HT-29 (cell line): Measurements from ENCODE around the gene ACSF3. TPM values are rescaled to one million over a fixed set of nuclear protein-coding genes. Genes with fewer than 3 reads are reported as not detected.

Experiments used
- DNase-seq: peaks from one replicate; pipeline ENCODE4 v3.0.0-alpha.2; 2015; ENCODE audit warnings: low spot score
- total RNA-seq: library from RNA; depleted of rRNA; stranded (reverse); fragments of >200 nt; shearing (Covaris generic); gene quantifications from 2 replicates; pipeline ENCODE4 v1.2.3, GENCODE V29; 2014; rRNA removed

The ACSF3 gene
- 41.3 and 43.5 TPM in 2 replicates for total RNA-seq

DNA sequence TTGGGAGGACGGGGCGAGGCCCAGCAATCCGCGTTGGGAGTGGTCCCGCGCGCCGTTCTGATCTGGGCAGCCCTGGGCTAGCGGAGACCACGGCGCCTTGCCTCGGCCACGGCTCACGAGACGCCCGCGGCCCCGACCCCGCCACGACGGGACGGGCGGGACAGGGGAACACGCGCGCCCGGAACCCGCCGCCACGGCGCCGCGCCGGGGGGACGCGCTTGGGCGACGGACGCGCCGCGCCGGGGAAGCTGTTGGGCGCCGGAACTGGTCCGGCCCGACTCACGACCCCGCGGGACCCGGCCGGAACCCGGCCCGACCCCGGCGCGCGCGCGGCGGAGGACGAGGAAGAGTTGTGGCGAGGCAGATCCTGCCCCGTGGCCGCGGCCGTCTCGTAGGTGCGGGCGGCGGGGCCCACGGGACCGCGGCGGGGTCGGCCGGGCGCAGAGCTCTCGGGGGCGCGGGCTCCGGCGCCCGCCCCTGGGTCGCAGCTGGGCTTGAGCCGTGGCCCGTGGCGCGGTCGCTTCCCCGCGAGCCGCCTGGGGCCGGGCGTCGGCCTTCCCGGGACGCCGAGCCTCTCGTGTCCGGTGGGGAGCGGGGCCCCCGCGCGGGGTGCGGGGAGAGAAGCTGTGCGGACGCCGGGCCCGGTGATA is at the start of gene ACSF3:
TSS of gene ACSF3 (plus strand) at position 251 of the 650 bp plus-strand sequence. CDS start 6,830 bp downstream, outside the sequence.
- DNase-seq, result peak; percentile 44

DNA sequence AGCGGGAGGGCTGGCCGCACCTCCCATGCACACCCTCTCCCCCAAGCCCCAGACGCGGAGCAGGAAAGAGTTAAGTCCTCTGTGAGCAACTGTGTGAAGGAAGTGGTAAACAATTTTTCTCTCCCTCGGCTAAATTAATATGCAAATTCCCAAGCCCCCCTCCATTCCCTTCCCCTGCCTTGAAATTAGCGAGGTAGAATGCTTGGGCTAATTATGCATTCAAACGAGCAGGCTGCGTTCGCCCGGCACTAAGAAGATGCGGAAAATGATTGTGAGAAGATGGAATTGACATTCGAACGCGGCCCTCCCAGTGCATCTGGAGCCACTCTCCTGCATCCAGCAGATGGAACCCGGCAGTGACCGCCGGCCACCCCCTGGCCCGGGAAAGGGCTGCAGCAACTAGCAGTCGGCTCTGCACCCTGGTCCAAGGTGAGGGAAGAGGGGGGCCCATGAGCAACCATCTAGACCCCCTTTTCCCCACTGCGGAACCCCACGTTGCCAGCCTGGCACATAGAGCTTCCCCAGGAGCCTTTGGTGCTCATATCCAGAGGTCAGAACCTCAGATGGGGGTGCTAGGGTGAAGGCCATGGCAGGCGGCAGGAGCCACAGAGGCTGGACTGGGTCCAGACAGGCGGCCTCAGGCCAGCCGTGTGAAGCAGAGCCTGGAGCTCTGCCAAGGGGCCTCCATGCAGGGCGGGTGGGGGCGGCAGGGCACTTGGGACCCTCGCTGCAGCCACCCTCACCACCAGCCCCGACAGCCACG is 49.1 kb upstream of the ACSF3 start:
- DNase-seq, result no peak

DNA sequence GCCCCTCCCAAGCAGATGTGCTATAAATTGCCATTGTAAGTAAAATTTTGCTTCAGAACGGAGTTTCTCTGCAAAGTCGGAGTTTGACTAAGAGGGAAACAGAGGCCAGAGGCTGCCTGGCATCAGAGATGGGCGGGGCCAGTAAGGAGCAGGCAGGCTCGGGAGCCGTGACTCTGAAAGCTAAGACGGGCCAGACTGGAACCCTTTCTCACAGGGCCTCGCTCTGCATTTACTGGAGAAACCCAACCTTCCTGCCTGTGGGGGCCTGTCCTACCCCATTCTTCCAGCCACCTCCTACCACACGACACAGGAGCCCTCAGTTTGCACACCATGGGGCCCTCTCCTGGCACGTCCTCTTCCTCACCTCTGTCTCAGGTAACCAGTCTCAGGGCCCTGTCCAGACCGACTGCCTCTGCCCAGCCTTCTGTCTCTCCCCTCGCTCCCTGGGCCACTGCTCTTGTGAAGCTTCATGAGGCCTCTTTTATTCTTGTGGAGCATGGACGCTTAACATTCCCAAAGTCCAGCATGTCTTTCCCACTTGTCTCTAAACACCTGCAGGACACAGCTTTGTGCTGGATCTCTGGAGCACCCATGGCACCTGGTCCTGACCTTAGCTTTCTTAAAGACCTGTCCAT is 48.4 kb upstream of the ACSF3 start:
- DNase-seq, result no peak

DNA sequence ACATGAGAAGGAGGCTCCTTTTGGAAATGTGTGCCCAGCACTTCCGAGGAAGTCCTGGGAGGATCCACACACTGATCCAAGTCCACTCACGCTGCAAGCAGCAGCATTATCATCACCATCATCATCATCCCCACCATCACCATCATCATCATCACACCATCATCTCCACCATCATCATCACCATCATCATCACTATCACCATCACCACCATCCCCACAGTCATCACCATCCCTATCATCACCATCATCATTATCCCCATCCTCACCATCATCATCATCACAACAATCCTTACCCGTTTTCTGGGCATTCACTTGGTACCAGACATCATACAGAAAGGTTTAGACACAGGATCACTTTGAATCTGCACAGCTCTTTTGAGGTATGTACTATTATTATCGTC is 47.8 kb upstream of the ACSF3 start:
- DNase-seq, result no peak

DNA sequence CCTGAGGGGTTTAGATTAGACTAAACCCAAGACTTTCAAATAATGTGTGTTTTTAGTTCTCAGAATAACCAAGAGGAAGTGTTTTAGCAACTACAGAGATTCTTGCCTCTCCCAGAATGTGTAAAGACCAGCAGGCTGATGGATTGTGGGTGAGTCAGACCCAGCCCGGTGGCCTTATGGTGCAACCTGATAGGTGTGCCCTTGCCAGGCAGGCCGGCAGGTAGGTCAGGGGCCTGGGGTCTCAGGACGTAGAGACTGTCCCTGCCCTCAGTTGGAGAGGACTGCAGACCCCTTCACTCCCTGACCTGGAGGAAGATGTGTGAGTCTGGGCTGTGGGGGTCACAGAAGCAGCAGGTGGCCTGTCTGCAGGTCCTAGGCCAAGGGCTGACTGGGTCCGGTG is 47.2 kb upstream of the ACSF3 start:
- DNase-seq, result no peak

DNA sequence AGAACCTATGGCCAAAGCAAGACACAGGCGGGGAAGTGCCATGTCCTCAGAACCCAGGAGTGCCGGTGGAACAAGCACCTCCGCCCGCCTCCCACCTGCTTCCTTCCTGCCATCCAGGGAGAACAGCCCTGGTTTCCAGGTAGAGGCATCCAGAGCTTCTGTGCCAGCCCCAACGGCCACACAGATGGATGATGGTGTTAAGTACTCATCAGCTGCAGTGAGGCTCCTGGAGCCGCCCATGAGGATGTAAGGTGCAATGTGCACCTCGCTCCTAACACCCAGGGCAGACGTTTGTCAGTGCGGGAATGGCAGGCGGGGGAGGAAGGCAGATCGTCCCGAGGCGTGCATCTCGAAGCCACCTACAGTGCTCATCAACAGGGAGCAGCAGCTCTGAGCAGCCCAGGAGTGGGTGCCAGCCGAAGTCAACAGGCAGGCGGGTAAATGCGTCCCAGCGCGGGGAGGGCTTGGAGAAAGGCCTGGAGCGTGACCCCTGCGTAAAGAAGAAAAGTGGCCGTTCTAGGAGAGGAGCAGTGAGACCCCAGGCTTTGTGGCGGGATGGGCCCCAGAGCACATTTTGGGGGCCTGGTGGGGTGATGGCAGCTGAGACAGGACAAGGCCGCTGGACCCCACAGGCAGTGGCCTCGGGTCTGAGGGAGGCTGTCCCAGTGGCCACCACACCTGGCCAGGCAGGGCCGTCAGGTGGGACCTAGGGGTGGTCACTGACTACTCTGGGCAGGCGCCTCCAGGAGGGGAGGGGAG is 46.1 kb upstream of the ACSF3 start:
- DNase-seq, result no peak

DNA sequence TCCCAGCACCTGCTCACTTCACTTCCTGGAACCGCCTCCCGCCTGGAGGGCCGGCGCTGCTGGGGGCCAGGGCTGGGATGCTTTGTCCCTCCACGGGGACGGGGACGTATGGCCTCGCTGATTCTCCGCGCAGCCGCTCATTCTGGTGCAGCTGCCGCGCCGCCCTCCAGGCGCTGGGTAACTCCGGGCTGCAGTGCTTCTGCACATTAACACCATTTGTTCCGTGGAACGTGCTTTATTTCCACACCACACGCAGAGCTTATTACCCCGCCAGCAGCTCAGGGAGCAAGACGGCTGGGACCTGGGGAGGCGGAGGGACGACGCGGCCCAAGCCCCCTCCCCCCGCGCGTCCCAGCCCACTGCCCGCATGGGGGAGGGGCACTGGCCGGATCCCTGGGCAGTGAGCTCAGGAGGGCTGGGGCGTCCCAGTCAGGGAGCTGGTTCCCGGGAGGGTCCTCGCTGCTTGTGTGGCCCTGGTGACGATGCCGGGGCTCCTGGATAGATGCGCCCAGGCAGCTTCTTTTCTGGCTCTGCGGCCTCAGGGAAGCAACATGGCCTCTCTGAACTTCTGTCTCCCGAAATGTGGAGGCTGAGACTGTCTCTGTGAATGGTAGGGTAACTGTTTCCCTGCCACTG is 45.4 kb upstream of the ACSF3 start:
- no peak for DNase-seq

DNA sequence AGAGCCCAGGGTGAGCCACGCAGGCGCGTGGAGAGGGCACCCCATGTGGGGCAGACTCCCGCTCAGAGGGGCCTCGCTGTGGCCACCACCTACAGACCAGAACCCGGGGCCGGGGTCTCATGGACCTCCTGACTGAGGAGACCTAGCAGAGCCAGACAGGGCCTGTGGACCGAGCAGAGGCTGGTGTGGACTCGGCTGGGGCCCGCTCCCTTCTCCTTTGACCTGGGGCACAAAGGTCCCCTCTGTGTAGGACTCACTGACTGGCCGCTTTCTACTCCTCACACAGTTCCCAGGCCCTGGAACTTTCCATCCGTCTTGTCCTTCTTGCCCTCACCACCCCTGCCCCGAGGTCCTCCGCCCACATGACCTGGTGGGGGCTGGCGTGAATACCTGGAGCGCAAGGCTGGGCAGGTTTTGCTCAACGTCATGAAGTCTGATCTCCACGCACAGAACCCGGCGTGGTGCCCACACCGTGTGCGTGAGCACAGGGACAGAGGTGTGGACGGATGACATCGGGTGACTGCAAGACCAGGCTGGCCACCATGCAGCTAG is 44.7 kb upstream of the ACSF3 start:
- DNase-seq, result no peak

DNA sequence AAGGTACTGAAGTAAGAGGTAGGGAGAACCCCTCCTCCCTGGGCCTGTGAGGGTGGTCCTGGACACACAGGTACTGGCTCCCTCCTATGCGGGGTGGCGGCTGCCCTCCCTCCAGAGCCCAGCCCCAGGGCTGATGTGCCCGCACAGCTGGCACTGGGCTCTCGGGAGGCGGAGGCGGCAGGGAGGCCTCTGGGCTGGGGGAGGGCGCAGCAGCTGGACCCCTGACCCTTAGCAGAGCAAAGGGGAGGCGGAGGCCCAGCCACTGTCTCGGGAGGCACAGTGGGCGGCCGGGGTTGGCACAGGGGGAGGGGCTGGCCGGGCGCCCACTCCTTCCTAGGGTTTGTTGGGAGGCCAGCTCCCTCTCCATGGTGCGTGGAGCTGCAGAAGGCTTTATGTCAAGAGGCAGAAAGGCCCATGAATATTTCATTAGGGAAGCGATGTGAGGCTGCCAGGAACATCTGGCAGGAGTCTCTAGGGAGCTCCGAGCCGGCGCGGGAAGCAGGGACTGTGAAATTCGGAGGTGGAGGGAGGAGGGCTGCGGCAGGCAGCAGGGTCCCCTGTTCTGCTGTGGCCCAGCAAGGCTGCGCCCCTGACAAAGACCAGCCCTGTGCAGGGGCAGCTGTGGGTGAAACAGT is 44.1 kb upstream of the ACSF3 start:
- no peak for DNase-seq

DNA sequence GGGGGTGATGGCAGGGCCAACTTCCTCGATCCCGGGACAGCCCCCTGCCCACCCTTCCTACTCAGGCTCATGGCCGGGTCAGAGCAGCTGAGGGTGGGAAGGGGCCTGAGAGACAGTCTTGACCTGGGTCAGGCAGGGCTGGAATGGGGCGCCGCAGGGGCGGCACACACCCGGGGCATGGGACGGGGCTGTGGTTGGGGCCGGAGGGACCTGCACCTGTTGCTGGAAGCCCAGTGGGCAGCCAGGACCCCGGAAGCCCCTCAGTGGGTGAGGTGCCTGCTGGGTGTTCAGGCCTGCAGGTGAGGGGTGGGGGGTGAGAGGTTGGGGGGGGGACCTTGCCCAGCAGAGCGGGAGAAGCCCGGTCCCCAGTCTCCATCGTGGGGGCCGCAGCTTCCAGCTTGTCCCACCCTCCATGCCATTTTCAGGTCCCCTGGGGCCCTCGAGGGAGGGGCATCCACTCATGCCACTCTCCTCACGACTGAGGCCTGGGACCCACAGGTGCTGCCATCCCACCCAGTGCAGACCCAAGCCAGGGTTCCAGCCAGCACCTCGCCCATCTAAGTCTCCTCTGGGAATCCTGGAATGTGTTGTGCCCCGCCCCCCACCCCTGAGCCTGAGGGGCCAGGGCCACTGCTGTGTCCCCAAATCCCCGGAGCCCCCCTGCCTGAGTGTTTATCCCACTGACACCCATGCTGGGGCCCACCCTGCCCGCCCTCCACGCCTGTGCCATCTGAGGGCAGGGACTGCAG is 43.4 kb upstream of the ACSF3 start:
- DNase-seq, result no peak

DNA sequence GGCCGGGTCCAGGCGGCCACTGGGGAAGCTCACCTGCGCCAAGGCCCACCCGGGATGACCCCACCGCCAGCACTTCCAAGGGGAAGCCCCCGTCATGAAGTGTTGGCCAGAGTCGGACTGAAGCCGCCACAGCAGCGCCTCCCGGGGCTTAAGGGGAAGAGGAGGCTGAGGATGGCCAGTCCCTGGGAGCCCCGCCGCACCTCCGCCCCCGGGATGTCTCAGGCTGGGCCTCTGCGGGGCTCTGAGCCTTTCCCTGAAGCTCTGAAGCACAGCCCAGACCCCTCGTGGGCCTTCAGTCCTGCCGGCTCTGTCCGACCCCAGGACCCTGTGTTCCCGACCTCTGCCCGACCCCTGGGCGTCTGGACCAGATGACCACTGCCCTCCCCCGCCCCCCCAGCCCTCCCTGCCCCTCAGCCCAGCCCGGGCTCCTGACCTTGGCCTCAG is 42.8 kb upstream of the ACSF3 start:
- DNase-seq, result no peak

DNA sequence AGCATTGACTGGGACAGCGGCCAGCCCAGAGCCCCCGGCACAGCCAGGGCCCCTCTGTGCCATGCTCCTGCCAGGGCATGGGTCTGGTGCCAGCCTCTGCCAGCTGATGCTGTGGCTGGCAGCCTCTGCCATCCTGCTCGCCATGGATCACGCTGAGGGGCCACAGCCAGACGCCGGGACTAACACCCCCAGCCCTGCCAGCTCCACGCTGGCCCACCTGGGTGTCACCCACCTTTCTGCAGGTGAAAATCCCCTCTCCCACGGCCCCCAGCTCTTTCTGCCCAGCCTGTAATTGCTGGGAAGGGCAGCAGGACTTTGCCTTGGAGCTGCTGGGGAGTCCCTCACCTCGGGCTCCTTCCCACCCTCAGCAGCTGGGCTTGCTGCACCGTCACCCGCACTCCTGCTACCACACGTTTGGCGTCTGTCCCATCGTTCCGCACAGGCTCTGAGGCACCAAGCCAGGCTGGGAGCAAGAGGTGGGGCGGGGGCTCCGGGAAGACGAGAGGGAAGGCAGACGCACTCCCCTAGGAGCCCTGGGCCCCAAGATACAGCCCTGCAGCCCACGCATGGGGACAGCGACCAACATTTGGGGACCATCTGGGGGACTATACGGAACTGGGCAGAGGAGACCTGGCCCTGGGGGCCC is 42.0 kb upstream of the ACSF3 start:
- DNase-seq, result no peak

DNA sequence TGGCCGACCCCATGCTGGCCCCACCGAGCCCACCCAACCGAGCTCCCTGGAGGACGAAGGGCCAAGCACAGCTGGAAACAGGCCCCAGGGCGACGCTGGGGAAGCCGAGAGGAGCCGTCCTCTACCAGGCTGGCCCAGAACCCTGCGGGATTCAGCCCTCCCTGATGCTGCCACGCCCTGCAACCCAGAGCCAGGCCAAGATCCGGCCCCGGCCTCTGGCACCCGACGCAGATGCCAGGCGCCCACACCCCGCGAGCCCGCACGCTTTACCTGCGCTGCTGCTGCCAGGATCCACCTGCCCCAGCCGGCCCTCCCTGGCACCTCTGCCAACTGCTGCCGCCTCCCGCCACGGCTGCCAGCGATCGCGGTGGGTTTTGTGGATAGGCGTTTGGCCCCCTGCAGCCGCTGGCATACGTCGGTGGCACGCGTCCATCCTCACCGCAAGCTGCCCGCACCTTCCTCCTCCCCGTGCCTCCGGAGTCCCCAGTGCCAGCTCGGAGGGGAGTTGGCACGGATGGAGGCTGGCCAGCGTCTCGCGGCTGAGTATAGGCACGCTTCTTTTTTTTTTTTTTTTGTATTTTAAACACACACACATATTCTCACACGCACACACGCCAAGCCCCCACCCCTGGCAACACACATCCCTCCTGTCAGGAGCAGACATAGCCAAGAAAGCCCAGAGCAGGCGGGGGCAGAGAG is 41.3 kb upstream of the ACSF3 start:
- peak; percentile 16 for DNase-seq

DNA sequence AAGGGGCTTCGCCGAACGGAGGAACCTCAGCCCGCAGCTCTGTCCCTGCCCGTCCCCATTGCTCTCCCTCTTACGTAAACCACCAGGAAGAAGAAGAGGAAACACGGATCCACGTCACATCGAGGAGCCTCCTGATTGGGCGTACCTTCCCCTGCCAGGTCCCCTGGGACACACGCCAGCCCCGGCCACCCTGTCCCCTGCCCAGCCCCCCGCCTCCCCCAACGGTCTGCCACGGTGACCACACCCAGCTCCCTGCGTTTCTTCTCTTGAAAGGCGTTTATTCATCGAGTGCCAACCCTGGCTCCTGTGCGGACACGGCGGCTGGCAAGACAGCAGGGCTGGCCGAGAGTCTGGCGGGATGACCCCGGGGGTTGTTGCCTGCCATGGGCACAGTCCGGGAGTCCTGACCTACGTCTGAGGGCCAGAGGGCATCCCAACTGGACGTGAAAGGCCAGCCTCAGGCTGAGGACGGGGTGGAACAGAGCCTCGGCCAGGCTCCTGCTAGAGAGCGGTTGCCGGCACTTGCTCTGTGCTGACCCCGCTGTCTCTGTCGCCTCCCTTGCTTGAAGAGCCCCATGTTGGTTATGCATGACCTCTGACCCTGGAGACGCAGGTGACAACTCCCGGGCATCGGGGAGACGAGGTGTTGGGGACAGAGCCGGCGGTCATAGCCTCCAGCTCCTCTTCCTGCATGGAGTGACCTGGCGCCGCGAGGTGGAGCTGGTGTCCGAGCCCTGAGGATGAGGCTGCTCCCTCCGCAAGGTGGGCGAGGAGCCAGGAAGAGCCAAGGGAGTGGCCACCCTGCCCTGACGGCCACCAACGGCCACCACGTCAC is 40.5 kb upstream of the ACSF3 start:
- DNase-seq, result peak; percentile 74

DNA sequence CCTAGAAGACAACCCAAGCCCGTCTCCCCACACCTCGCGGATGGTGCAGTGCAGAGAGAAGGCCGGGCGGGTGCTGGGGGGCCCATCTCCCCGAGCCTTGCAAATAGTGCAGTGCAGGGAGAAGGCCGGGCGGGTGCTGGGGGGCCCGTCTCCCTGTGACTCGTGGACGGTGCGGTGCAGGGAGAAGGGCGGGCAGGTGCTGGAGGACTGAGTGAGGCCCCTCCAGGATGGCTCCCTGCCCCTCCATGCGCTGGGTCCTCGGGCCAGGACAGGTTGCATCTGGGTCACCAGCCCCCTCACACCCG is 40.0 kb upstream of the ACSF3 start:
- DNase-seq, result no peak

DNA sequence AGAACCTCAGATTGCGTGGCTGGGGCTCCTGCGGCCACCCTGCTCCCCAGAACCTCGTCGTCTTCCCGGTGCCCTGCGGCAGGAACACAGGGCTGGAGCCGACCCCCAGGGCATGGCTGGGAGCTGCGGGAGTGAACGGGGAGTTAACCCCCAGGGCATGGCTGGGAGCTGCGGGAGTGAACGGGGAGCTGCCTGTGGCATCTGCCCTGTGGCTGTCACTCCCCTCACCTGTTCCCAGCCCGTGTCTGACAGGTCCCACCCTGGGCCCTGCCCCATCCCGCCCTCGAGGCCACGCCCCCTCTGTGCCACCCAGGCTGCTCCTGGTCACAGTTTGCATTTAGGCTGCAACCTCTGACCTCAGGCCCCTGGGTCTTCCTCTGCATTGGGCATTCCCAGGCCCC is 39.4 kb upstream of the ACSF3 start:
- DNase-seq, result no peak

DNA sequence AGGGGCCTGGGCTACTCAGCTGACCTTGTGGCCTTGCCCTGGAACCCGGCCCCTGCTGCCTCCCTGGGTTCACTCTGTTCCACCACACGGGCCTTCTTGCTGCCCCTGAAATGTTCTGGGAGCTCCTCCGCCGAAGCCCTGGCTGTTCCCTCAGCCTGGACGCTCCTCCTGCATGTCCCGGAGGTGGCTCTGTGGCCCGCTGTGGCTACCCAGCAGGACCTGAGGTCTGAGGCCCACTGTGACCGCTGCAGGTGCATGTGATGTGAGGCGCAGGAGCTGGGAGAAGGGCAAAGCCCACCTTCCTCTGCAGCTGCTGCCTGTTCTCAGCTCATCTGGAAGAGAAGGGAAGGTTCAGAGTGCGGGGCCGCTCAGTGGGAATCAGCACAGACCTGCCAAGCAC is 38.9 kb upstream of the ACSF3 start:
- DNase-seq, result no peak

DNA sequence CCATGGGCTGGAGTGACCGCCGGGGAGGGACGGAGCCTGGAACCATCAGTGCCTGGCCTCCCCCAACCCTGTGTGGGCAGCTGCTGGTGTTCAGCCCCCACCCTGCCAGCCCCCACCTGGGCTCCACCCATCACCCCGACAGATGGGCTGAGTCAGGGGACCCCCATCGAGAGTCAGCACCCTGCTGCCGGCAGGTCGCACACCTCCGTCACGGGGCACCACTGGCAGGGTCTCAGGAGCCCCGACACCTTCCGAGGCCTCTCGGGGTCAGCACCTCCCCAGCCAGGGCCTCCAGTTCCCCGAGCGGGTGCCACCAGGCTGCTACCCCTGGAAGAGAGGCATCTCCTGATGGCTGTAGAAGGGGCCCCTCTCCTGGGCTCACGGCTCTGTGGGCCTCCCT is 38.3 kb upstream of the ACSF3 start:
- DNase-seq, result no peak
